Endothelial cell of umbilical vein (primary cell): ENCODE data around the gene FLT4. TPM values are rescaled to one million over a fixed set of nuclear protein-coding genes. Genes with fewer than 3 reads are reported as not detected.

Experiments used
- BruUV-seq: library from RNA; stranded (reverse); fragments of 400-500 nt; replicated peaks from 2 replicates; lab custom pipeline; 2021; lab: Mats Ljungman, UMichigan
- CTCF ChIA-PET: fragments of 300-600, 350-600 bp; sonication (Branson Sonifier 250); formaldehyde crosslinking; loops from one replicate; lab custom pipeline; 2021; ENCODE audit warnings: antibody characterized with exemption, inconsistent platforms; lab: Charles Lee
- POLR2A ChIA-PET: fragments of 300-600, 350-600 bp; sonication (Branson Sonifier 250); formaldehyde crosslinking; loops from one replicate; lab custom pipeline; 2021; ENCODE audit warnings: antibody characterized with exemption, inconsistent platforms; lab: Charles Lee
- DNase-seq: peaks from one replicate; pipeline ENCODE4 v3.0.0-alpha.2; 2011; ENCODE audit warnings: low read depth, low spot score
- FAIRE-seq: peaks from 2 replicates; lab custom pipeline; 2011; peaks lifted over from hg19 to GRCh38; lab: Jason Lieb, UNC
- H2AFZ ChIP-seq: 2 replicates; pipeline ENCODE4 v1.6.0; 2012; ENCODE audit warnings: low read depth, low read length, control low read depth, inconsistent platforms
- H3K27ac ChIP-seq: 2 replicates; pipeline ENCODE4 v1.5.1; 2011; ENCODE audit warnings: low read depth, mild to moderate bottlenecking, control low read depth, low read length, moderate library complexity; ENCODE audit not compliant: insufficient read depth
- H3K27me3 ChIP-seq, 2 experiments: 2 replicates each; pipeline versions ENCODE4 v1.6.0 to v1.6.1; 2011; ENCODE audit warnings: low read length in 2 of 2, mixed read lengths in 1 of 2; ENCODE audit not compliant: control insufficient read depth in 2 of 2, insufficient read depth in 2 of 2
- H3K36me3 ChIP-seq, 2 experiments: 2 replicates in 1 of 2; 3 replicates in 1 of 2; pipeline ENCODE4 v1.5.1; 2011; ENCODE audit warnings: low read length in 2 of 2, mild to moderate bottlenecking in 1 of 2, moderate library complexity in 1 of 2; ENCODE audit not compliant: control insufficient read depth in 2 of 2, insufficient read depth in 2 of 2; ENCODE audit errors: extremely low read depth in 1 of 2
- H3K4me1 ChIP-seq: 3 replicates; pipeline ENCODE4 v1.5.1; 2011; ENCODE audit warnings: mild to moderate bottlenecking, low read length; ENCODE audit not compliant: control insufficient read depth, insufficient read depth; ENCODE audit errors: extremely low read depth
- H3K4me2 ChIP-seq: 2 replicates; pipeline ENCODE4 v1.6.1; 2011; ENCODE audit warnings: low read length, control low read depth, mixed read lengths; ENCODE audit not compliant: insufficient read depth
- H3K4me3 ChIP-seq, 3 experiments: fragments of 200-600 bp in 1 of 3; sonication (generic), shearing (Covaris generic) in 1 of 3; replicated peaks in 1 of 3; 2 replicates each; pipeline ENCODE4 v1.5.1; 2011 to 2016; ENCODE audit warnings: control low read depth in 3 of 3, low read length in 3 of 3, mild to moderate bottlenecking in 2 of 3, inconsistent platforms in 1 of 3, low read depth in 1 of 3, moderate library complexity in 1 of 3; ENCODE audit not compliant: insufficient read depth in 1 of 3
- H3K79me2 ChIP-seq: 2 replicates; pipeline ENCODE4 v1.6.0; 2012; ENCODE audit warnings: low read length, inconsistent platforms; ENCODE audit not compliant: control insufficient read depth, insufficient read depth
- H3K9ac ChIP-seq: replicated peaks from 2 replicates; pipeline ENCODE3; 2011; ENCODE audit warnings: low read length, control low read depth; ENCODE audit not compliant: insufficient read depth; ENCODE audit errors: extremely low read depth
- H3K9me1 ChIP-seq: replicated peaks from 3 replicates; pipeline ENCODE4 v1.6.0; 2011; ENCODE audit warnings: mild to moderate bottlenecking, low read length; ENCODE audit not compliant: control insufficient read depth, insufficient read depth; ENCODE audit errors: extremely low read depth
- H3K9me3 ChIP-seq: replicated peaks from 2 replicates; pipeline ENCODE4 v1.5.1; 2012; ENCODE audit warnings: low read length, inconsistent platforms; ENCODE audit not compliant: control insufficient read depth, insufficient read depth
- H4K20me1 ChIP-seq: replicated peaks from 2 replicates; pipeline ENCODE3; 2011; ENCODE audit warnings: mild to moderate bottlenecking, low read length; ENCODE audit not compliant: control insufficient read depth, insufficient read depth; ENCODE audit errors: extremely low read depth
- CTCF ChIP-seq, 2 donors: IDR thresholded peaks; 1 replicate in 1 of 2; 2 replicates in 1 of 2; pipeline ENCODE4 v1.5.1; 2011; ENCODE audit warnings: low read length in 2 of 2, mild to moderate bottlenecking in 2 of 2, moderate library complexity in 2 of 2, control low read depth in 1 of 2, inconsistent platforms in 1 of 2, low read depth in 1 of 2; ENCODE audit not compliant: insufficient read depth in 1 of 2; ENCODE audit errors: extremely low read depth in 1 of 2
- EZH2 ChIP-seq: IDR thresholded peaks from 2 replicates; pipeline ENCODE4 v1.6.1; 2012; ENCODE audit warnings: borderline replicate concordance, low read depth, mild to moderate bottlenecking, moderate library complexity, low read length, inconsistent platforms; ENCODE audit not compliant: severe bottlenecking
- FOS ChIP-seq: IDR thresholded peaks from 2 replicates; pipeline ENCODE4 v1.6.1; 2011; ENCODE audit warnings: mild to moderate bottlenecking, low read length, moderate library complexity, borderline replicate concordance; ENCODE audit not compliant: insufficient read depth
- GATA2 ChIP-seq: IDR thresholded peaks from 2 replicates; pipeline ENCODE4 v1.7.0; 2011; ENCODE audit warnings: low read depth, mild to moderate bottlenecking, moderate library complexity, mixed read lengths, low read length; ENCODE audit not compliant: insufficient read length, insufficient read depth
- JUN ChIP-seq: IDR thresholded peaks from 2 replicates; pipeline ENCODE4 v1.6.1; 2011; ENCODE audit warnings: borderline replicate concordance, low read depth; ENCODE audit not compliant: insufficient read length, insufficient read depth
- MAX ChIP-seq: IDR thresholded peaks from 2 replicates; pipeline ENCODE4 v1.6.1; 2011; ENCODE audit not compliant: insufficient read depth, insufficient read length
- MYC ChIP-seq: IDR thresholded peaks from one replicate; pipeline ENCODE4 v1.6.1; 2011; ENCODE audit warnings: mild to moderate bottlenecking, low read depth, low read length
- POLR2A ChIP-seq: IDR thresholded peaks from 2 replicates; pipeline ENCODE4 v1.6.1; 2012; ENCODE audit warnings: low read depth, mild to moderate bottlenecking, control low read depth, low read length
- POLR2AphosphoS5 ChIP-seq: IDR thresholded peaks from 2 replicates; pipeline ENCODE4 v1.6.1; 2012; ENCODE audit warnings: low read depth, mild to moderate bottlenecking, control low read depth, low read length, moderate library complexity; ENCODE audit not compliant: insufficient read depth
- dilution Hi-C: fragments of 300-500 bp; cut with MboI; formaldehyde crosslinking; loops from one replicate; pipeline ENCODE4 v1.15.0; 2019; ENCODE audit warnings: low sequenced_read_pairs; ENCODE audit not compliant: extremely low pct_ligation_motif_present
- intact Hi-C: fragments of 100-400 bp; cut with micrococcal nuclease; formaldehyde crosslinking; loops from one replicate; pipeline ENCODE4 v1.10.0; 2022
- polyA plus RNA-seq, 4 experiments: library from polyadenylated mRNA; depleted of rRNA in 3 of 4; stranded (reverse) in 3 of 4; unstranded in 1 of 4; fragments of >200 nt; gene quantifications; 2 replicates each; pipeline versions ENCODE4 v1.2.1 to v1.2.3, GENCODE V29; 2011 to 2012; ENCODE audit warnings: missing spikeins in 1 of 4
- total RNA-seq: library from RNA; stranded (reverse); gene quantifications from 2 replicates; pipeline ENCODE4 v1.2.3, GENCODE V29; 2021

FLT4 gene
- total and polyA plus RNA-seq, 2 donors (not counting 3 experiments of a cell fraction or from before 2014, with no cell fraction given), result 44.4 to 71.5 TPM

- BruUV-seq, result no TSS peak
- Histone ChIP-seq H3K4me1 (no peaks in the 10 kb centered on the region), H3K9me3 (no peaks in the 10 kb centered on the region), H3K4me2 (no peak overlapping the region), H3K79me2 (no peaks in the 10 kb centered on the region), H3K9me1 (no peaks in the 10 kb centered on the region), H3K4me3 (no peak overlapping the region), H3K9ac (no peak overlapping the region), H4K20me1 (no peaks in the 10 kb centered on the region), H2AFZ (no peak overlapping the region), H3K27ac (no peak overlapping the region), H3K36me3 (no peaks in the 10 kb centered on the region), H3K27me3 (peaks cover 15 to 31% of the 10 kb centered on the region in 2 experiments)
- intact Hi-C loops, result no loop called here
- ChIA-PET POLR2A (no interaction called here), CTCF (interaction anchor here (2.3 kb wide), 1 partner anchor 11 kb away, joined by 7 read pairs; no protein-coding TSS in a partner anchor)
- DNase-seq (no peak), FAIRE-seq (no peak)
- dilution Hi-C loops, result no loop called here
- TF ChIP-seq JUN (no peak), MYC (no peak), POLR2A (no peak), EZH2 (no peak)
These were observed 54.9 kb downstream of the FLT4 start for GRCh38 chr5:180594311-180595045.

GRCh38 chr5:180593446-180594206 is 55.8 kb downstream of the FLT4 start:
- intact Hi-C loops, result no loop called here
- DNase-seq, result no peak
- no TSS peak for BruUV-seq
- Histone ChIP-seq H3K9me3 (no peaks in the 10 kb centered on the region), H3K9me1 (no peaks in the 10 kb centered on the region), H4K20me1 (no peaks in the 10 kb centered on the region), H3K4me1 (no peaks in the 10 kb centered on the region), H3K4me2 (no peak overlapping the region), H3K4me3 (no peak overlapping the region), H3K27ac (no peak overlapping the region), H3K9ac (no peak overlapping the region), H3K36me3 (no peaks in the 10 kb centered on the region), H2AFZ (no peak overlapping the region), H3K27me3 (peaks cover 19 to 35% of the 10 kb centered on the region in 2 experiments), H3K79me2 (no peaks in the 10 kb centered on the region)
- FAIRE-seq, result no peak
- ChIA-PET POLR2A (no interaction called here), CTCF (interaction anchor here (2.3 kb wide), 1 partner anchor 12 kb away, joined by 7 read pairs; no protein-coding TSS in a partner anchor)
- dilution Hi-C loops, result no loop called here
- TF ChIP-seq JUN, result no peak
- TF ChIP-seq FOS, result no peak
- no peak for TF ChIP-seq POLR2AphosphoS5
- no peak for TF ChIP-seq MYC
- no peak for TF ChIP-seq POLR2A
- TF ChIP-seq GATA2, result no peak
- TF ChIP-seq MAX, result no peak
- no peak for TF ChIP-seq EZH2
- TF ChIP-seq CTCF (IDR thresholded peaks at IDR 0.05; ENCODE audit: extremely low read depth in 1 of 2, insufficient read depth in 1 of 2, low read depth in 1 of 2, low read length in 2 of 2), result no peak
